Heart left ventricle (tissue), 16 donors: Measurements from ENCODE around the gene CELF4. TPM values are rescaled to one million over a fixed set of nuclear protein-coding genes. Genes with fewer than 3 reads are reported as not detected.

Experiments used
- ATAC-seq, 4 donors: fragments of 200-7000 bp; cut with Tn5 transposase; one replicate each; pipeline ENCODE4 v1.9.1; 2020 to 2022; ENCODE audit warnings: moderate library complexity in 4 of 4, mild to moderate bottlenecking in 3 of 4, moderate number of reproducible peaks in 1 of 4
- DNase-seq, 5 donors: peaks; one replicate each; pipeline ENCODE4 v3.0.0-alpha.2; 2020
- H3K27ac ChIP-seq, 12 donors: fragments of 200-600 bp; sonication (generic) in 4 of 12; one replicate each; pipeline versions ENCODE4 v1.5.0 to v1.8.0; 2016 to 2022; ENCODE audit warnings: mild to moderate bottlenecking in 2 of 12
- H3K27me3 ChIP-seq, 9 donors: fragments of 200-600 bp; sonication (generic) in 2 of 9; one replicate each; pipeline versions ENCODE4 v1.5.1 to v1.8.0; 2016 to 2022; ENCODE audit warnings: mild to moderate bottlenecking in 3 of 9
- H3K36me3 ChIP-seq, 9 donors: fragments of 200-600 bp; sonication (generic) in 2 of 9; one replicate each; pipeline versions ENCODE4 v1.5.0 to v1.8.0; 2018 to 2022; ENCODE audit warnings: mild to moderate bottlenecking in 2 of 9
- H3K4me1 ChIP-seq, 12 donors: fragments of 200-600 bp; sonication (generic) in 4 of 12; one replicate each; pipeline versions ENCODE4 v1.5.0 to v1.8.0; 2016 to 2022; ENCODE audit warnings: mild to moderate bottlenecking in 3 of 12
- H3K4me3 ChIP-seq, 12 donors: fragments of 200-600 bp; sonication (generic) in 4 of 12; one replicate each; pipeline versions ENCODE4 v1.5.0 to v1.8.0; 2017 to 2022; ENCODE audit warnings: mild to moderate bottlenecking in 9 of 12, moderate library complexity in 4 of 12
- H3K9me3 ChIP-seq, 12 donors: fragments of 200-600 bp; sonication (generic) in 4 of 12; one replicate each; pipeline versions ENCODE4 v1.5.0 to v1.8.0; 2016 to 2022; ENCODE audit warnings: mild to moderate bottlenecking in 1 of 12
- CTCF ChIP-seq, 12 donors: fragments of 200-600 bp; sonication (generic) in 4 of 12; IDR thresholded peaks; one replicate each; pipeline versions ENCODE4 v1.5.0 to v1.8.0; 2018 to 2022; ENCODE audit warnings: antibody characterized with exemption in 12 of 12, mild to moderate bottlenecking in 5 of 12
- POLR2A ChIP-seq, 2 donors: fragments of 450-650 bp; IDR thresholded peaks; one replicate each; pipeline ENCODE4 v1.6.1; 2017; ENCODE audit warnings: antibody characterized with exemption in 2 of 2, mild to moderate bottlenecking in 2 of 2, moderate library complexity in 2 of 2
- WGBS, 4 donors: extraction: QIAGEN DNeasy Blood & Tissue Kit in 2 of 4; methylation state at CpG; one replicate each; pipeline versions ENCODE4 v1.1.5 to v1.1.7; 2013 to 2018; 5-methylcytosine and 5-hydroxymethylcytosine counted together
- intact Hi-C, 10 donors: fragments of 100-400 bp; cut with DNase I; formaldehyde crosslinking; loops; one replicate each; pipeline versions ENCODE4 v1.11.1 to v1.14.2; 2022
- polyA plus RNA-seq, 2 donors: library from polyadenylated mRNA; stranded (reverse); fragments of 200-250 nt; gene quantifications; one replicate each; pipeline ENCODE4 v1.2.3, GENCODE V29; 2013
- total RNA-seq, 9 donors: library from RNA; depleted of rRNA in 2 of 9; stranded (reverse); fragments of >200 nt in 2 of 9; fragmentation: NEBNext Ultra II Directional in 3 of 9; extraction: Animal tissue kit (Norgen Biotek cat#: 25700) in 3 of 9; gene quantifications; one replicate each; pipeline versions ENCODE4 v1.1.0 to v1.2.4, GENCODE V29; 2016 to 2023
- donor health status: ischemic (EF 13 %, LVEDD 7.1; RV severe dilation, severe dysfunction).
- donor health status: healthy with polysubstance abuse.
- donor health status: DM: no; HTN: yes; CAD: no.
- donor health status: DM: no; HTN: no; CAD: no.
- donor health status: ischemic (EF 25% LVEDD 6.9; RV normal size, moderate dysfunction).
- donor health status: ischemic (EF 25% LVEDD 5.7; RV mildly dilated, moderate dysfunction).
- donor health status: healthy.
- donor health status: DM: yes; HTN: yes; CAD: no.
- donor health status: ischemic (EF 35%, LVEDD 5.7; RV mildly dilated, moderate dysfunction).
- donor health status: nonischemic (EF 11% LVEDD 7.7; RV severe dilation, severe dysfunction).
- donor health status: DM: yes; HTN: yes; CAD: no.
- donor health status: PGD.
- donor health status: ischemic (EF 29% LVEDD 5.4; RV normal size, mild dysfunction).
- donor health status: nonischemic (EF 23%, LVEDD 6.1; RV moderate dilation, normal function).

Gene CELF4
- total and polyA plus RNA-seq, 11 donors = 0.11 to 0.67 (median 0.40) TPM; not detected in 3

- peak in 2 of 4 donors; percentile 37 to 45 for ATAC-seq
- intact Hi-C loops = no loop called here
Measured at GRCh38 chr18:37453752-37454151, 111.8 kb downstream of the CELF4 start.

GRCh38 chr18:37452682-37453385 is 112.8 kb downstream of the CELF4 start:
- DNase-seq (no peak), ATAC-seq (peak in 3 of 4 donors; percentile 7 to 55 (median 29))
- Histone ChIP-seq H3K9me3 (no peaks in the 10 kb centered on the region), H3K27me3 (peaks cover 0 to 8% (median 0%) of the 10 kb centered on the region in 9 donors), H3K27ac (peak overlapping the region in 2 of 12 donors; percentile 20 to 38), H3K4me1 (peaks cover 0 to 10% (median 0%) of the 10 kb centered on the region in 12 donors), H3K4me3 (no peak overlapping the region), H3K36me3 (no peaks in the 10 kb centered on the region)
- intact Hi-C loops = no loop called here
- TF ChIP-seq POLR2A (IDR thresholded peaks at IDR 0.05) (no peak), CTCF (IDR thresholded peaks at IDR 0.05) (no peak)
- WGBS, 4 donors = 55 to 62% (median 61%) methylated on average over 4 of the region's 4 CpGs

More at GRCh38 chr18:37453752-37454151, 111.8 kb downstream of the CELF4 start:
- Histone ChIP-seq H3K4me3 (no peak overlapping the region), H3K9me3 (no peaks in the 10 kb centered on the region), H3K4me1 (peaks cover 0 to 10% (median 0%) of the 10 kb centered on the region in 12 donors), H3K27ac (peak overlapping the region in 2 of 12 donors; percentile 9 to 25), H3K27me3 (peaks cover 0 to 8% (median 0%) of the 10 kb centered on the region in 9 donors), H3K36me3 (no peaks in the 10 kb centered on the region)
- WGBS, 4 donors = 58 to 76% (median 67%) methylated on average over 3 of the region's 3 CpGs
- no peak for TF ChIP-seq POLR2A (IDR thresholded peaks at IDR 0.05)
- no peak for TF ChIP-seq CTCF (IDR thresholded peaks at IDR 0.05)
- DNase-seq = no peak

GRCh38 chr18:37452015-37452414 is 113.6 kb downstream of the CELF4 start:
- intact Hi-C loops = no loop called here
- peaks cover 0 to 10% (median 0%) of the 10 kb centered on the region in 12 donors for H3K4me1 ChIP-seq
- TF ChIP-seq POLR2A (IDR thresholded peaks at IDR 0.05) (no peak), CTCF (IDR thresholded peaks at IDR 0.05) (no peak)
- H3K36me3 ChIP-seq = no peaks in the 10 kb centered on the region
- WGBS, 4 donors = 89 to 93% (median 90%) methylated on average over 6 of the region's 6 CpGs
- DNase-seq (no peak), ATAC-seq (no peak)
- peaks cover 0 to 8% (median 0%) of the 10 kb centered on the region in 9 donors for H3K27me3 ChIP-seq
- H3K4me3 ChIP-seq = no peak overlapping the region
- H3K9me3 ChIP-seq = no peaks in the 10 kb centered on the region
- H3K27ac ChIP-seq = peak overlapping the region in 1 of 12 donors; percentile 38

GRCh38 chr18:37451239-37451825 is 114.3 kb downstream of the CELF4 start:
- Histone ChIP-seq H3K27me3 (peaks cover 0 to 8% (median 0%) of the 10 kb centered on the region in 9 donors), H3K4me1 (peaks cover 0 to 10% (median 0%) of the 10 kb centered on the region in 12 donors), H3K9me3 (no peaks in the 10 kb centered on the region), H3K36me3 (no peaks in the 10 kb centered on the region), H3K27ac (no peak overlapping the region), H3K4me3 (no peak overlapping the region)
- WGBS, 4 donors = 85 to 92% (median 91%) methylated on average over 13 to 14 of the region's 14 CpGs
- no peak for TF ChIP-seq CTCF (IDR thresholded peaks at IDR 0.05)
- no peak for TF ChIP-seq POLR2A (IDR thresholded peaks at IDR 0.05)
- intact Hi-C loops = no loop called here
- DNase-seq (no peak), ATAC-seq (no peak)
